Trophoblast cell (in vitro differentiated cells and primary cell): ENCODE measurements around the gene DNMT3A.

Experiments used
- DNase-seq, 2 donors: peaks; one replicate each; pipeline ENCODE4 v3.0.0-alpha.2; 2016
- H2AFZ ChIP-seq: 2 replicates; pipeline ENCODE4 v1.6.1; 2013; ENCODE audit warnings: low read length, moderate library complexity, mild to moderate bottlenecking; ENCODE audit not compliant: insufficient read depth, poor library complexity
- H2AK5ac ChIP-seq: 2 replicates; pipeline ENCODE4 v1.6.1; 2013; ENCODE audit warnings: mild to moderate bottlenecking, low read length
- H2BK120ac ChIP-seq: 2 replicates; pipeline ENCODE4 v1.6.1; 2013; ENCODE audit warnings: low read length, mild to moderate bottlenecking, moderate library complexity; ENCODE audit not compliant: insufficient read depth, poor library complexity
- H2BK12ac ChIP-seq: 2 replicates; pipeline ENCODE4 v1.6.1; 2013; ENCODE audit warnings: mild to moderate bottlenecking, low read length, moderate library complexity
- H2BK5ac ChIP-seq: 2 replicates; pipeline ENCODE4 v1.6.1; 2013; ENCODE audit warnings: low read length, low read depth, moderate library complexity, mild to moderate bottlenecking; ENCODE audit not compliant: poor library complexity
- H3K14ac ChIP-seq: 2 replicates; pipeline ENCODE4 v1.6.1; 2013; ENCODE audit warnings: mild to moderate bottlenecking, low read length
- H3K18ac ChIP-seq: 2 replicates; pipeline ENCODE4 v1.6.1; 2013; ENCODE audit warnings: mild to moderate bottlenecking, low read length
- H3K23ac ChIP-seq: 2 replicates; pipeline ENCODE4 v1.6.1; 2013; ENCODE audit warnings: low read length
- H3K27ac ChIP-seq: 2 replicates; pipeline ENCODE4 v1.5.1; 2013; ENCODE audit warnings: low read depth, mild to moderate bottlenecking, inconsistent platforms, low read length, moderate library complexity
- H3K27me3 ChIP-seq: 2 replicates; pipeline ENCODE4 v1.6.1; 2013; ENCODE audit warnings: inconsistent platforms, mild to moderate bottlenecking, low read length, moderate library complexity; ENCODE audit not compliant: insufficient read depth
- H3K36me3 ChIP-seq, 2 experiments: 1 replicate in 1 of 2; 2 replicates in 1 of 2; pipeline ENCODE4 v1.6.1; 2013; ENCODE audit warnings: low read length in 2 of 2, mild to moderate bottlenecking in 2 of 2, moderate library complexity in 1 of 2; ENCODE audit not compliant: insufficient read depth in 2 of 2, control insufficient read depth in 1 of 2
- H3K4ac ChIP-seq: 2 replicates; pipeline ENCODE4 v1.6.1; 2013; ENCODE audit warnings: low read depth, mild to moderate bottlenecking, low read length, moderate library complexity
- H3K4me1 ChIP-seq, 2 experiments: 1 replicate in 1 of 2; 2 replicates in 1 of 2; pipeline ENCODE4 v1.6.1; 2013; ENCODE audit warnings: low read length in 2 of 2, mild to moderate bottlenecking in 2 of 2, moderate library complexity in 1 of 2; ENCODE audit not compliant: insufficient read depth in 2 of 2, control insufficient read depth in 1 of 2
- H3K4me2 ChIP-seq: 2 replicates; pipeline ENCODE4 v1.6.1; 2013; ENCODE audit warnings: inconsistent platforms, mild to moderate bottlenecking, low read length, moderate library complexity
- H3K4me3 ChIP-seq: 2 replicates; pipeline ENCODE4 v1.5.1; 2013; ENCODE audit warnings: mild to moderate bottlenecking, low read depth, low read length, inconsistent platforms
- H3K79me1 ChIP-seq: one replicate; pipeline ENCODE4 v1.6.1; 2013; ENCODE audit warnings: low read length
- H3K79me2 ChIP-seq: 2 replicates; pipeline ENCODE4 v1.6.1; 2013; ENCODE audit warnings: low read length, mild to moderate bottlenecking; ENCODE audit not compliant: control insufficient read depth, insufficient read depth, poor library complexity
- H3K9ac ChIP-seq: 2 replicates; pipeline ENCODE4 v1.6.1; 2013; ENCODE audit warnings: mild to moderate bottlenecking, low read length
- H3K9me3 ChIP-seq: 2 replicates; pipeline ENCODE4 v1.6.1; 2013; ENCODE audit warnings: low read depth, mild to moderate bottlenecking, control low read depth, inconsistent platforms, low read length; ENCODE audit not compliant: insufficient read depth
- H4K12ac ChIP-seq: 2 replicates; pipeline ENCODE4 v1.6.1; 2013; ENCODE audit warnings: low read depth, mild to moderate bottlenecking, low read length, moderate library complexity
- H4K8ac ChIP-seq: 2 replicates; pipeline ENCODE4 v1.6.1; 2013; ENCODE audit warnings: low read depth, mild to moderate bottlenecking, low read length, moderate library complexity
- H4K91ac ChIP-seq: one replicate; pipeline ENCODE4 v1.6.1; 2013; ENCODE audit warnings: low read depth, mild to moderate bottlenecking, low read length, moderate library complexity
- whole genome bisulfite sequencing: extraction: QIAGEN DNeasy Blood & Tissue Kit; methylation state at CpG from one replicate; pipeline ENCODE4 v1.1.7; 2013; ENCODE audit warnings: missing lambda C conversion rate; ENCODE audit not compliant: insufficient read length, insufficient coverage; ENCODE audit errors: extremely low coverage; 5-methylcytosine and 5-hydroxymethylcytosine counted together

DNMT3A gene

DNA sequence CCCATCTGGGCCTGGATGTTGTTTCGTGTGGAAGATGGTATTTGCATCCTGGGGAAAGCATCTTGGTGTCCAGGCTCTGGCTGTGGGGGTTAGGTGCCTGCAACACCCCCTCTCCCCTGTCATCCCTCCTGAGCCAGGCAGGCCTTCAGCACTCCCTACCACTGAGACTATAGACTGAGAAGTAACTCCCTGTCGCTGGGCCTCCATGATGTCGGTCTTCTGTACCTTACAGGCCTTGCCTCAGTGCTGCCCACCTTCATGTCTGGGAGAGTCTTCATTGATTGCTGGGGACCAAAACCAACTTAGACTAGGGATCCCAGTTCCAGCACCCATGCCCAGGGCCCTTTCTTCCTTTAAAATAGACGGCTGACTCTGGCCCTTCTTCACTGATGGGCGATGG, 33.1 kb upstream of the DNMT3A start:
- Histone ChIP-seq H3K4me3 (no peak overlapping the region), H2BK120ac (no peak overlapping the region), H2BK12ac (no peak overlapping the region), H3K18ac (no peak overlapping the region), H3K27me3 (no peaks in the 10 kb centered on the region), H3K23ac (no peak overlapping the region), H2AK5ac (no peak overlapping the region), H3K9ac (no peak overlapping the region), H3K9me3 (peaks cover 2% of the 10 kb centered on the region), H2BK5ac (no peak overlapping the region), H3K4me2 (no peak overlapping the region), H3K14ac (no peak overlapping the region), H3K36me3 (no peaks in the 10 kb centered on the region), H3K79me1 (peaks cover 3% of the 10 kb centered on the region), H3K27ac (no peak overlapping the region), H3K79me2 (no peaks in the 10 kb centered on the region), H3K4ac (no peak overlapping the region), H4K8ac (no peak overlapping the region), H4K12ac (no peak overlapping the region), H2AFZ (no peak overlapping the region), H4K91ac (no peak overlapping the region), H3K4me1 (peaks cover 10 to 16% of the 10 kb centered on the region in 2 experiments)
- no peak for DNase-seq
- no CpG with 5 or more reads among the region's 5 CpGs for WGBS

DNA sequence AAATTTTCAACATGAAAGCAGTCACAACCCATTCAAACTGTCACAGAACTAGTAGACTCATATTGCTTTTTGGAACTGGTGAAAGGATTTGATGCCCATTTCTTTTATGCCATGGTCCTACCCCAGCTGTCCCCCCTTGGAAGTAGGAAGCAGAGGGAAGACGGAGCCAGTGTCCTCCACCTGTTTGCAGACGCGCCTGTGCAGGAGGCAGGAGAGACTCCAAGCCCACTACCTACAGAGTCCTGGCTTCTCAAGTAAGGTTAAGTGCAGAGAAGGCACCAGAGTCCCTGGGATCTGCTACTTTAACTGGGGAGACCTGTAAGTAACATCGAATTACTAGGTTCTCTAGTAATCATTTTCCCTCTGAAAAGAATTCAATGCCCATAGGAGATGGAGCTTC, 32.7 kb upstream of the DNMT3A start:
- Histone ChIP-seq H3K4me3 (no peak overlapping the region), H3K36me3 (no peaks in the 10 kb centered on the region), H3K9ac (no peak overlapping the region), H4K8ac (no peak overlapping the region), H4K91ac (no peak overlapping the region), H3K14ac (no peak overlapping the region), H3K27me3 (no peaks in the 10 kb centered on the region), H2BK120ac (no peak overlapping the region), H3K4me2 (no peak overlapping the region), H2BK12ac (no peak overlapping the region), H4K12ac (no peak overlapping the region), H2AFZ (no peak overlapping the region), H3K79me2 (no peaks in the 10 kb centered on the region), H3K27ac (no peak overlapping the region), H3K79me1 (peaks cover 3% of the 10 kb centered on the region), H3K18ac (no peak overlapping the region), H3K4ac (no peak overlapping the region), H3K4me1 (peaks cover 10 to 16% of the 10 kb centered on the region in 2 experiments), H2BK5ac (no peak overlapping the region), H2AK5ac (no peak overlapping the region), H3K23ac (no peak overlapping the region), H3K9me3 (peaks cover 2% of the 10 kb centered on the region)
- DNase-seq = no peak
- no CpG with 5 or more reads among the region's 4 CpGs for WGBS

DNA sequence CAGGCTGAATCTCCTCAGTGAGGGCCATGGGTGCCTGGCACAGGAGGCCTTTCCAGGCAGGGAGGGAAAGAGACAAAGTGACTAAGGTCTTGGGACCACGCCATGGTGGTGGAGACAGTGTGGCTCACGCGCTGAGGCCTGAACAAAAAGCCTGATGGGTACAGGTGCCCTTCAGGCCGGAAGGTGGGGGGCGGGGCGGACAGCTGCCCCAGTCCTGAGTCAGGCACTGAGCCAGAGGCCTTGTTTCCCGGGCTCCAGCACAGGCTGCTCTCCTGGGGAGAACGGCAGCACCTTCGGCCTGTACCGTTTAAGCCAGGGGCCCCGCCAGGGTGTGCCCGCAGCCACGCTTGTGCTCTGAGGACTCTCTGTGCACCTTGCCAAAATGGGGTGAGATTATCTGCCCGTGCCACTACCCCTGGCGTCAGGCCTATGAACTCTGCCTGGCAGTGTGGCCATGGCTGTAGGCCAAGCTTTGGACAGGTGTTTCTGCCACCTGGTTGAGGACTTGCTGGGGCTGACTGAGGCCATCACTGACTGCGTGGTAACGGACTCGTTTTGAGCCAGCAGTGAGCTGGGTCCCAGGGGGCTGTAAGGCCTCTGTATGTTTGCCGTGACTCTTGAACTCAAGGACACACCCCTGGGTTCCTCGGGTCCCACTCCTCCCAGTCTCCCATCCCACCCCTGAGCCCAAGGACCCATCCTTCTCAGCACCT, 31.7 kb upstream of the DNMT3A start:
- no peak for DNase-seq
- no peak overlapping the region for H3K4me2 ChIP-seq
- H3K4me3 ChIP-seq = no peak overlapping the region
- no peak overlapping the region for H3K9ac ChIP-seq
- H3K27me3 ChIP-seq = no peaks in the 10 kb centered on the region
- peaks cover 10 to 13% of the 10 kb centered on the region in 2 experiments for H3K4me1 ChIP-seq
- H3K4ac ChIP-seq = no peak overlapping the region
- H3K18ac ChIP-seq = no peak overlapping the region
- no peak overlapping the region for H4K12ac ChIP-seq
- H3K14ac ChIP-seq = no peak overlapping the region
- no peak overlapping the region for H2BK5ac ChIP-seq
- H2AK5ac ChIP-seq = no peak overlapping the region
- no peaks in the 10 kb centered on the region for H3K36me3 ChIP-seq
- H3K79me2 ChIP-seq = no peaks in the 10 kb centered on the region
- no peak overlapping the region for H2AFZ ChIP-seq
- peaks cover 3% of the 10 kb centered on the region for H3K79me1 ChIP-seq
- no peak overlapping the region for H4K8ac ChIP-seq
- H4K91ac ChIP-seq = no peak overlapping the region
- H3K23ac ChIP-seq = no peak overlapping the region
- no CpG with 5 or more reads among the region's 20 CpGs for WGBS
- H2BK120ac ChIP-seq = no peak overlapping the region
- H2BK12ac ChIP-seq = no peak overlapping the region
- no peak overlapping the region for H3K27ac ChIP-seq
- H3K9me3 ChIP-seq = no peaks in the 10 kb centered on the region

DNA sequence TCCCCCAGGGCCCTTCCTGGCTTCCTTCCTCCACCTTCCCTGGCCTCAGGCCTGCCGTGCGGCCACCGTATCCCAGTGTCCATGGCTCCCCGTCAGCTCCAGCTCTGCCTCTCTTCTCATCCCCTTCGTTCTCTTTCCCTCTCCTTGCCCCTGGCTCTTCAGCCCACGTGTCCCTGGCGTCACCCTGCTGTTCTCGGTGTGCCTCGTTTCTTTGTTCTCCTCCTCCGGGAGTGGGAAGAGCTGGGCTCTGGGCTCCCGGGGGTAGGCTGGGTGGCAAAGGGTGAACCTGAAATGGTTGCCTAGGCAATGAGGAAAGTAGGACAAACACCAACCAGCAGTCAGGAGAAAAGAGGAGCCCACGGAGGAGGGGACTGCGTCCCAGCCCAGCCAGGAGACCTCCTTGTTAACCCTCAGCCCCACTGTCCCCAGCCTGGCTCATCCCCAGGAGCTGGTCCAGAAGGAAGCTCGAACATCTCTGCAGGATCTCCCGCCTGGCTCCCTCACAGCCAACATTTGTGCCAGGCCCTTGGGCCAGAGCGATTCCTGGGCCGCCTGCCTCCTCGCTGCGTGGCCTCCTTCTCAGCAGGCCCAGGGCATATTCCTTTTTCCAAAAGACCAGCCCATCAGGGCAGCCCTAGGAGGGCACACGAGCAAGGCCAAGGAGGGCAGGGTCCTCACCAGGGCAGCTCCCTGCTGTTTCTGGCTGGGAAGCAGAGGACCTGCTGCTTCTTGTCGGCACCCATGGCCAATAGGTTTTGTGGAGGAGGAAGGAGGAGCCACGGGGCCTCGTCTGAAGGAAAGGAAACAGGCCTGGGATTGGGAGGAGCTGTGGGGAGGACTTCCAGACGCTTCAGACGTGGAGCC, 30.9 kb upstream of the DNMT3A start:
- H3K23ac ChIP-seq = no peak overlapping the region
- H3K36me3 ChIP-seq = no peaks in the 10 kb centered on the region
- no peak overlapping the region for H2BK5ac ChIP-seq
- no peak overlapping the region for H2BK12ac ChIP-seq
- H3K14ac ChIP-seq = no peak overlapping the region
- no peak overlapping the region for H4K91ac ChIP-seq
- H4K8ac ChIP-seq = no peak overlapping the region
- H3K4me3 ChIP-seq = no peak overlapping the region
- H3K27ac ChIP-seq = no peak overlapping the region
- no peak overlapping the region for H3K9ac ChIP-seq
- no peak overlapping the region for H3K4me2 ChIP-seq
- no CpG with 5 or more reads among the region's 25 CpGs for WGBS
- H3K27me3 ChIP-seq = no peaks in the 10 kb centered on the region
- DNase-seq = no peak
- H4K12ac ChIP-seq = no peak overlapping the region
- H3K4me1 ChIP-seq = peaks cover 6 to 12% of the 10 kb centered on the region in 2 experiments
- H3K79me2 ChIP-seq = no peaks in the 10 kb centered on the region
- no peaks in the 10 kb centered on the region for H3K9me3 ChIP-seq
- H3K79me1 ChIP-seq = no peaks in the 10 kb centered on the region
- no peak overlapping the region for H2AFZ ChIP-seq
- H2AK5ac ChIP-seq = no peak overlapping the region
- H3K18ac ChIP-seq = no peak overlapping the region
- H2BK120ac ChIP-seq = no peak overlapping the region
- no peak overlapping the region for H3K4ac ChIP-seq
